ENCODE data around the gene SLITRK1. TPM values are rescaled to one million over a fixed set of nuclear protein-coding genes. Genes with fewer than 3 reads are reported as not detected.

SLITRK1 gene
- total and polyA plus RNA-seq, 3 experiments from 2014 or later: not detected

DNA sequence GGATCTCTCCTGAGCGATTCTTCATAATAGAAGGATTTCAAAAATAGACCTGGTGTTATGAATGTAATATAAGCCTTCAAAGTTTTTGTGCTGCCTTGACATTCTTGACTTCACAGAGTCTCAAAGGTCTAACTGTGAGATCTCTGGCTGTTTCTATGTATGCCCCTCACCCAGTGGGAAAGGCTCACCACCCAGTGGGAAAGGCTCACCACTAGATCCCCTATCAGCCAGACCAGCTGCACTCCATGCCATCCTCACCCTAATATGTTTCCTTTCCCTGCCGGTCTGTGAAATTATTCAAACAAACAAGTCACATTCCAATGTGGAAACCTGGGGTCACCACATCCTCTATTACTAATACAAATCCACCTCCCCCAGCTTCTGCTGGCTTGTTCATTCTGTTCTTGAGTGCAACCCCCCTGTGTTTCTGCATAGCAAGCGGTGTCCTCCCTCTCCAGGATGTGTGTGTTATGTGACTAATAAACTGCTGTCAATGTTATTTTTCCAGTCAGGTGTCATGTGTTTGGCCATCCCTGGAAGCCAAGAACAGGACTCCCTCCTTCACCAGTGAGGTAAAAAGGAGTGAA is 13.8 kb upstream of the SLITRK1 start:
- no peaks in the 10 kb centered on the region for H3K4me1 Mint-ChIP-seq
- no peak overlapping the region for H3K27ac Mint-ChIP-seq
- H3K4me3 ChIP-seq (ENCODE audit: low read length): no peak overlapping the region
- peaks cover 0 to 3% of the 10 kb centered on the region in 2 donors for H3K27me3 Mint-ChIP-seq
- no peak overlapping the region for H3K27ac ChIP-seq (ENCODE audit: low read depth, low read length)
- no peaks in the 10 kb centered on the region for H3K36me3 Mint-ChIP-seq
- no peak for DNase-seq
- ChIA-PET POLR2A (no interaction called here), CTCF (no interaction called here)
- no peaks in the 10 kb centered on the region for H3K4me1 ChIP-seq (ENCODE audit: insufficient read depth, low read length)
- H3K4me3 Mint-ChIP-seq: no peak overlapping the region
- H3K27me3 ChIP-seq (ENCODE audit: insufficient read depth, low read length, poor library complexity, severe bottlenecking): no peaks in the 10 kb centered on the region
- H3K9me3 Mint-ChIP-seq: no peaks in the 10 kb centered on the region
- H3K36me3 ChIP-seq (ENCODE audit: insufficient read depth, low read length): no peaks in the 10 kb centered on the region
- H3K9me3 ChIP-seq (ENCODE audit: low read length): no peaks in the 10 kb centered on the region

DNA sequence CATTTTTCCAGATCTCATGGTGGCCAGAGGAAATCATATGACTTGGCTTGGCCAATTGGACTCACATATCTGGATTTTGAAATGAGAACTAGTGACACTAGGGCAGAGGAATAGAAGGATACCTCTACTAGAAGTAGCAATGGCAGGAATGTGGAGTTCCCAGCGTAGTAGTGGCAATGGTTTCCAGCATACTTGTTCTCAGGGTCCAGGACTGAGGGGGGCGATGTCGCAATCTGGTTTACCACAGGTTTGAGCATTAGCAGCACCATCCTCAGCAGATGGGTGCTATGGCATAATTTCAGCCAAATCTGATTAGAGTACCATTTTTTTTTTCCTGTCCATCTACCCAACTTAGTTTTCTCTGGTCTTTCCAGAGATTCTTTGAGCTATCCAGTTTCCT is 8.1 kb upstream of the SLITRK1 start:
- CTCF ChIA-PET: no interaction called here
- no peaks in the 10 kb centered on the region for H3K36me3 Mint-ChIP-seq
- no peaks in the 10 kb centered on the region for H3K9me3 ChIP-seq (ENCODE audit: low read length)
- H3K36me3 ChIP-seq (ENCODE audit: insufficient read depth, low read length): no peaks in the 10 kb centered on the region
- no peaks in the 10 kb centered on the region for H3K9me3 Mint-ChIP-seq
- no peaks in the 10 kb centered on the region for H3K27me3 Mint-ChIP-seq
- no peak for DNase-seq
- no peak overlapping the region for H3K4me3 Mint-ChIP-seq
- H3K27ac Mint-ChIP-seq: no peak overlapping the region
- no peaks in the 10 kb centered on the region for H3K4me1 Mint-ChIP-seq
- no peak overlapping the region for H3K27ac ChIP-seq (ENCODE audit: low read depth, low read length)
- no peak overlapping the region for H3K4me3 ChIP-seq (ENCODE audit: low read length)
- POLR2A ChIA-PET: no interaction called here
- no peaks in the 10 kb centered on the region for H3K27me3 ChIP-seq (ENCODE audit: insufficient read depth, low read length, poor library complexity, severe bottlenecking)
- H3K4me1 ChIP-seq (ENCODE audit: insufficient read depth, low read length): no peaks in the 10 kb centered on the region

DNA sequence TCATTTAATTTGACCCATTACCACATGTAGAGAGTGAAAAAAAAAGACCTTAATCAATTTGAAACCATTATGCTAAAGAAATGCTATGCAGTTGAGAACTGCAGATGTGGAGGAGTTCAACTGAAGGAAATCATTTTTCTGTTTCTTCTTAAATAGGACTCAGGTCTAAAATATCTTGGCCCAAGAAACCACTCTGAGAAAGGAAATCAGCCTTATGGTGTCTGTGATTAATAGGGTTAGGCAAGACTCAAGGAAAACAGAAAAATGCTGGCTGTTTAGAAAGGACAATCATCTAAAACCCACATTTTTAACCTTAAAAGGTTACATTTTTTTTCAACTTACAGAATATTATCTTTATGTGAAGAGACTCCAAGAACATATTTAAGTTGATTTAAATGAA is 1.9 kb upstream of the SLITRK1 start:
- Histone ChIP-seq H3K4me3 (ENCODE audit: low read length) (no peak overlapping the region), H3K27me3 (ENCODE audit: insufficient read depth, low read length, poor library complexity, severe bottlenecking) (peaks cover 11% of the 10 kb centered on the region), H3K27ac (ENCODE audit: low read depth, low read length) (no peak overlapping the region), H3K4me1 (ENCODE audit: insufficient read depth, low read length) (no peaks in the 10 kb centered on the region), H3K36me3 (ENCODE audit: insufficient read depth, low read length) (no peaks in the 10 kb centered on the region), H3K9me3 (ENCODE audit: low read length) (no peaks in the 10 kb centered on the region)
- Mint-ChIP-seq H3K4me1 (peaks cover 10 to 33% (median 29%) of the 10 kb centered on the region in 3 donors), H3K9me3 (peaks cover 0 to 8% (median 4%) of the 10 kb centered on the region in 5 donors), H3K27me3 (peaks cover 38 to 46% of the 10 kb centered on the region in 2 donors), H3K27ac (no peak overlapping the region), H3K4me3 (no peak overlapping the region), H3K36me3 (no peaks in the 10 kb centered on the region)
- POLR2A ChIA-PET: no interaction called here
- no peak for DNase-seq
- CTCF ChIA-PET: no interaction called here

DNA sequence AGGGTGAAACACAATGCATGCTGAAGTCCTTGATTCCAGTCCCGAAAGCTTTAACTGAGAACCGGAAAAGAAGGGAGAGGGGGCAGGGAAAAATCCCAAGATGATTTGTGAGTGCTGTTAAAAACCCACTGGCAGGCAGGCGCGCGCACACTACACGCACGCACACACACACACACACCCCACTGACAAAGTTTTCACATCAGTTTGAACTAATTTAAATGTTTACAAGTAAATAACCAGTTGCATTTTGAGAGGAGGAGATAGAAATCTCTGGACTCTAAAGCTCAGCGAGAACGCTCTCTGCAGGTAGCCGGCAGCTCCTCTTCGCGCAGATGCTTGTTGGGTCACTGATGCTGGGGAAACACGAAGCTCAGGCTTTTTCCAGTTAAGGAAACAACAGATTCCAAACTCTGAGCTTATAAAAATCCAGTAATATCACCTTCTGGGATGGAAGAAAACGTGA is 818 bp upstream of the SLITRK1 start:
- Mint-ChIP-seq H3K36me3 (no peaks in the 10 kb centered on the region), H3K27ac (no peak overlapping the region), H3K4me3 (no peak overlapping the region), H3K9me3 (peaks cover 0 to 8% (median 4%) of the 10 kb centered on the region in 5 donors), H3K4me1 (peaks cover 10 to 36% (median 31%) of the 10 kb centered on the region in 3 donors), H3K27me3 (peaks cover 47 to 55% of the 10 kb centered on the region in 2 donors)
- Histone ChIP-seq H3K27ac (ENCODE audit: low read depth, low read length) (no peak overlapping the region), H3K36me3 (ENCODE audit: insufficient read depth, low read length) (no peaks in the 10 kb centered on the region), H3K4me1 (ENCODE audit: insufficient read depth, low read length) (no peaks in the 10 kb centered on the region), H3K9me3 (ENCODE audit: low read length) (no peaks in the 10 kb centered on the region), H3K27me3 (ENCODE audit: insufficient read depth, low read length, poor library complexity, severe bottlenecking) (peaks cover 14% of the 10 kb centered on the region), H3K4me3 (ENCODE audit: low read length) (no peak overlapping the region)
- ChIA-PET CTCF (no interaction called here), POLR2A (no interaction called here)
- no peak for DNase-seq

DNA sequence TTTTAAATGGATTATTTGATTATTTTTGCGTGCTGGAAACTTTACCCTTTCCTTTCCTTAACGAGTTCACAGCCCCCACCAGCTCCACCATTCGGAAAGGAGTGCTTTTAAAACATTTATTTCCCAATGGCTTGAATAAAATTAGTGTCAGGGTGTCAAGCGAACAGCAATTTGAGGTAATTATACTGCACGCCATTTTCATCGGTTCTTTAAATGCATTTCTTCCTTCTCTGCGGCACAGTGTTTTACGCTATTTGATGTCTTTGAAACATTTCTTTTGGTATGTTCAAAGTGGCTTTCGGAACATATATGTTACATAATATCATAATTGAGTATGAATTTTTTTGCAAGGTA is 309 bp upstream of the SLITRK1 start:
- POLR2A ChIA-PET: no interaction called here
- peaks cover 14% of the 10 kb centered on the region for H3K27me3 ChIP-seq (ENCODE audit: insufficient read depth, low read length, poor library complexity, severe bottlenecking)
- H3K36me3 ChIP-seq (ENCODE audit: insufficient read depth, low read length): no peaks in the 10 kb centered on the region
- H3K27ac Mint-ChIP-seq: no peak overlapping the region
- DNase-seq: no peak
- no peaks in the 10 kb centered on the region for H3K36me3 Mint-ChIP-seq
- peaks cover 0 to 8% (median 4%) of the 10 kb centered on the region in 5 donors for H3K9me3 Mint-ChIP-seq
- no peaks in the 10 kb centered on the region for H3K9me3 ChIP-seq (ENCODE audit: low read length)
- no peak overlapping the region for H3K4me3 Mint-ChIP-seq
- H3K4me1 ChIP-seq (ENCODE audit: insufficient read depth, low read length): no peaks in the 10 kb centered on the region
- H3K4me1 Mint-ChIP-seq: peaks cover 10 to 36% (median 31%) of the 10 kb centered on the region in 3 donors
- H3K27ac ChIP-seq (ENCODE audit: low read depth, low read length): no peak overlapping the region
- CTCF ChIA-PET: no interaction called here
- H3K4me3 ChIP-seq (ENCODE audit: low read length): no peak overlapping the region
- H3K27me3 Mint-ChIP-seq: peaks cover 48 to 60% of the 10 kb centered on the region in 2 donors

DNA sequence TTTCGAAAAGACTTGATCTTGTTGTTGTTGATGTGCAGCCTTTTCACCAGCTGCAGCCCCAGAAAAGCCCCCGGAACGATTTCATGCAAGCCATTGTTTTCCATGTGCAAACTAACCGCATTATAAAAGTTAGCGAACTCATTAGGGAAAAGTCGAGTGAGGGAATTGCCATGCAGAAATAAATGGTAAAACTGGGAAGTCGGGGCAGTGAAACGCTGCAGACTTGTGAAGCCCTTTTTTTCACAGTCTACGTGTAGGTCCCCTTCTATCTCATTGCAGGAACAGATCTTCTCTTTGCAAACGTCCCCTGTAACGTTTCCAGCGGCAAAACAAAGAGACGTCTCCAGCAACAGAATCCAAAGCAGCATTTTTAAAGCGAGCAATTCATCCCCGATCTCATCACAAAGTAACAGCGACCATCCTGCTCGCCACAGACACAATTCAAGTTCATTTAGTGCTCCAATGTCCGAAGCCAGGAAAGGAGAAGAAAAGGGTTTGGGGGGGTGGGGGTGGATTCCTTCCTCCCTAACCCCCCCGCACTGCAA is 1.1 kb downstream of the SLITRK1 start:
- H3K36me3 Mint-ChIP-seq: no peaks in the 10 kb centered on the region
- Histone ChIP-seq H3K27ac (ENCODE audit: low read depth, low read length) (no peak overlapping the region), H3K9me3 (ENCODE audit: low read length) (no peaks in the 10 kb centered on the region), H3K4me3 (ENCODE audit: low read length) (no peak overlapping the region), H3K27me3 (ENCODE audit: insufficient read depth, low read length, poor library complexity, severe bottlenecking) (peaks cover 14% of the 10 kb centered on the region), H3K36me3 (ENCODE audit: insufficient read depth, low read length) (no peaks in the 10 kb centered on the region), H3K4me1 (ENCODE audit: insufficient read depth, low read length) (no peaks in the 10 kb centered on the region)
- ChIA-PET POLR2A (no interaction called here), CTCF (no interaction called here)
- peaks cover 0 to 8% (median 4%) of the 10 kb centered on the region in 5 donors for H3K9me3 Mint-ChIP-seq
- H3K27me3 Mint-ChIP-seq: peaks cover 48 to 63% of the 10 kb centered on the region in 2 donors
- peak overlapping the region in 1 of 7 donors; percentile 37 for H3K4me3 Mint-ChIP-seq
- no peak overlapping the region for H3K27ac Mint-ChIP-seq
- H3K4me1 Mint-ChIP-seq: peaks cover 10 to 36% (median 31%) of the 10 kb centered on the region in 3 donors
- no peak for DNase-seq

DNA sequence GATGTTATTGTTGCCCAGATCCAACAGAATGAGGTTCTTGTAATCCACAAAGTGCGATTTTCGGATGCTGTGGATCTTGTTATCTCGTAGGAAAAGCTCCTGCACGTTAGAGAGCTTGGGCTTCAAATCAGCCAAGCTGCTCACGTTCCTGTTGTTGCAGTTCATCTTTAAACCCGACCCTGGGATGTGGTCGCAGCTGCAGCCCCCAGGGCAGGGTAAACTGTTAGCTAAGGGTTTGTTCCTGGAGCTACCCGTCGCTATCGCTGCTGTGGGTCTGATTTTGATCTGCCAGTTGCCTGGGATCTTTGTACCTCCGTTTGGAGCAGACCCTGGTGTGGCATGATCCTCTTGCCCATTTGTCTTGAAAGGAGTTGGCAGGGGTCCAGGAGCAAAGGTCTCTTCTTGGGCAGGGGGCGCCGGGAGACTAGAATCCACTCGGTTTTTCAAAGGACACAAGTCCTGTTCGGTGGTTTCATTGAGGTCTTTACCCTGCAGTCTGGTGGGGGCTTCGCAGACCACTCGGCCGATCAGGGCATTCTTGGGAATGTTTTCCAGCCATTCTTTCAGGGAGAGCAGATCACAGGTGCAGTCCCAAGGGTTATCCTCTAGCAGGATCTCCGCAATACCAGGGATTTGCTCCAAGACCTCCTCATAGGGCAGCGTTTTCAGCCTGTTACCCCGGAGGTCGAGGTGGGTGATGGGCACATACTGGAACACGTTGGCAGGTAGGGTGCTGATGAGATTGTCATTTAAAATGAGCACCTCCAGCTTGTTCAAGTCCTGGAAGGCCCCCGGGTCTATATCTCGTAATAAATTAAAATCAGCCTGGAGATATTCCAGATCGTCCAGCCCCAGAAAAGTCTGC is 1.8 kb downstream of the SLITRK1 start:
- Mint-ChIP-seq H3K36me3 (no peaks in the 10 kb centered on the region), H3K27ac (no peak overlapping the region), H3K27me3 (peaks cover 48 to 63% of the 10 kb centered on the region in 2 donors), H3K4me3 (peak overlapping the region in 1 of 7 donors; percentile 23), H3K4me1 (peaks cover 10 to 36% (median 31%) of the 10 kb centered on the region in 3 donors), H3K9me3 (peaks cover 0 to 8% (median 4%) of the 10 kb centered on the region in 5 donors)
- Histone ChIP-seq H3K4me3 (ENCODE audit: low read length) (no peak overlapping the region), H3K27ac (ENCODE audit: low read depth, low read length) (no peak overlapping the region), H3K27me3 (ENCODE audit: insufficient read depth, low read length, poor library complexity, severe bottlenecking) (peaks cover 14% of the 10 kb centered on the region), H3K36me3 (ENCODE audit: insufficient read depth, low read length) (no peaks in the 10 kb centered on the region), H3K9me3 (ENCODE audit: low read length) (no peaks in the 10 kb centered on the region), H3K4me1 (ENCODE audit: insufficient read depth, low read length) (no peaks in the 10 kb centered on the region)
- no peak for DNase-seq
- ChIA-PET POLR2A (no interaction called here), CTCF (no interaction called here)

DNA sequence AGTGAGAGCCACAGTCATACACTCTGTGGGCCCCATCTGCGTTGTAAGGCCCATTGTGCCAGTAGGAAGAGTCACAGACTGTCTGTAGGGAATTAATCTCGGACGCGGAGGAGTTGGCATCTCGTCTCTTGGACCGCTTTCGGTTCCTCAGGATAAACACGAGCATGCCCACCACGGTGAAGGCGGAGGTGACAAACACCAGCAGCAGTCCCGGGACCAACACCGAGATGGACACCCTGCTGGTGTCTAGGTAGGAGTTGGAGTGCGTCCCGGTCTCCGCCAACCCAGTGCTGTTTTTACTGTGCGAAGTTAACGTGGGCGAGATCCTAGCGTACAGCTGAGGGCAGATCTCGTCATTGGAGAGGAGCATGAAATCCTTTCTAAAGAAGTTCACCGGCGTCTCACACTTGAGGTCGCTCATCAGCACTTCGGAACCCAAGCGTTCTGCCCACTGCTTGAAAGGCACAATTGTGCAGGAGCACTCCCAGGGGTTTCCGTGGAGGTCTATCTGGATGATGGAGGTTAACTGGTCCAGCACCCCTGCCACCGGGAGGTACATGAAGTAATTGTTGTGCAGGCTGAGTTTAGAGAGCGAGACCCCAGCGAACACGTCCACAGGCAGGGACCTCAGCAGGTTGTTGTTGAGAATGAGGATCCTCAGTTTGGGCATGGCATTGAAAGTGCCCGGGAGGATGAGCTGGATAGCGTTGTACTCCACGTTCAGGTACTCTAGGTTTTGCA is 2.7 kb downstream of the SLITRK1 start:
- DNase-seq: no peak
- H3K4me3 Mint-ChIP-seq: peak overlapping the region in 5 of 7 donors; percentile 1 to 61 (median 49)
- CTCF ChIA-PET: no interaction called here
- Histone ChIP-seq H3K36me3 (ENCODE audit: insufficient read depth, low read length) (no peaks in the 10 kb centered on the region), H3K27ac (ENCODE audit: low read depth, low read length) (no peak overlapping the region), H3K4me1 (ENCODE audit: insufficient read depth, low read length) (no peaks in the 10 kb centered on the region), H3K9me3 (ENCODE audit: low read length) (no peaks in the 10 kb centered on the region), H3K27me3 (ENCODE audit: insufficient read depth, low read length, poor library complexity, severe bottlenecking) (peaks cover 14% of the 10 kb centered on the region), H3K4me3 (ENCODE audit: low read length) (no peak overlapping the region)
- peaks cover 0 to 8% (median 4%) of the 10 kb centered on the region in 5 donors for H3K9me3 Mint-ChIP-seq
- H3K36me3 Mint-ChIP-seq: no peaks in the 10 kb centered on the region
- H3K27ac Mint-ChIP-seq: peak overlapping the region in 1 of 8 donors; percentile 82
- POLR2A ChIA-PET: no interaction called here
- H3K4me1 Mint-ChIP-seq: peaks cover 10 to 36% (median 31%) of the 10 kb centered on the region in 3 donors
- peaks cover 48 to 63% of the 10 kb centered on the region in 2 donors for H3K27me3 Mint-ChIP-seq
